Activated T-cell treated with anti-CD3 and anti-CD28 coated beads, Interleukin-2, amount 50 U/mL, for 72 hours (primary cell): ENCODE measurements around the gene SUPT7L. TPM values are rescaled to one million over a fixed set of nuclear protein-coding genes. Genes with fewer than 3 reads are reported as not detected.

Experiments used
- ATAC-seq, 2 donors: fragments of 150-1000 bp; cut with Tn5 transposase; replicated peaks in 1 of 2; 2 replicates each; pipeline ENCODE4 v1.10.0; 2021; ENCODE audit warnings: moderate library complexity in 2 of 2, mild to moderate bottlenecking in 1 of 2
- DNase-seq, 2 donors: peaks; one replicate each; pipeline ENCODE4 v3.0.0; 2021 to 2022; ENCODE audit warnings: mixed read lengths in 1 of 2
- H3K27ac Mint-ChIP-seq: one replicate; pipeline ENCODE4 v1.8.0; 2022; ENCODE audit warnings: mild to moderate bottlenecking, moderate library complexity, mixed read lengths
- H3K27me3 Mint-ChIP-seq: one replicate; pipeline ENCODE4 v1.8.0; 2022; ENCODE audit warnings: low read depth, mixed read lengths
- H3K36me3 Mint-ChIP-seq, 2 donors: one replicate each; pipeline ENCODE4 v1.8.0; 2022; ENCODE audit warnings: mixed read lengths in 2 of 2, mild to moderate bottlenecking in 1 of 2; ENCODE audit not compliant: insufficient read depth in 2 of 2
- H3K4me1 Mint-ChIP-seq: one replicate; pipeline ENCODE4 v1.8.0; 2022; ENCODE audit warnings: low read depth, mixed read lengths
- H3K4me3 Mint-ChIP-seq, 2 donors: one replicate each; pipeline ENCODE4 v1.8.0; 2022; ENCODE audit warnings: mild to moderate bottlenecking in 2 of 2, mixed read lengths in 2 of 2, moderate library complexity in 2 of 2
- H3K9me3 Mint-ChIP-seq, 2 donors: one replicate each; pipeline ENCODE4 v1.8.0; 2022; ENCODE audit warnings: mixed read lengths in 2 of 2
- total RNA-seq, 2 donors: library from RNA; stranded (reverse); gene quantifications; one replicate each; pipeline ENCODE4 v1.2.3, GENCODE V29; 2022

Gene SUPT7L
- total RNA-seq, 2 donors from 2014 or later: 45.0 to 48.9 TPM

DNA sequence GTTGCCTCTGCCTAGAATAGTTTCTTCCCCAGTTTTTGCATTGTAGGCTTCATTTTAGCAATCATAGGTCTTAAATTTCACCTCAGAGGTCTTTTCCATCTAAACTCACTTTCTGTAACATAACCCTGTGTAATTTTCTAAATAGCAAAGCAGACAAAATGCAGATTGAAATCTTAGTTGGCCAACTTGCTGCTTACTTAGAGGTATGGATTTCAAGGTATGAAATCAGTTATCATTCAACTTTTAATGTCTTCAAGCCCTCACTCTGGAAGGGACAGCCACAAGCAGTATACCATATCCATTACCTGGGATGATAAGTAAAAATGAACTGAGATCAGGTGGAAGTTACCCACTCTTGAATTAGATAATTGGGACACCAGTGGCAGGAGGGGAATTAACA is 38.5 kb downstream of the SUPT7L start:
- Mint-ChIP-seq H3K4me1 (no peaks in the 10 kb centered on the region), H3K9me3 (no peaks in the 10 kb centered on the region), H3K36me3 (peaks cover 0 to 19% of the 10 kb centered on the region in 2 donors), H3K27me3 (no peaks in the 10 kb centered on the region), H3K27ac (no peak overlapping the region), H3K4me3 (no peak overlapping the region)
- DNase-seq (no peak), ATAC-seq (no peak)

DNA sequence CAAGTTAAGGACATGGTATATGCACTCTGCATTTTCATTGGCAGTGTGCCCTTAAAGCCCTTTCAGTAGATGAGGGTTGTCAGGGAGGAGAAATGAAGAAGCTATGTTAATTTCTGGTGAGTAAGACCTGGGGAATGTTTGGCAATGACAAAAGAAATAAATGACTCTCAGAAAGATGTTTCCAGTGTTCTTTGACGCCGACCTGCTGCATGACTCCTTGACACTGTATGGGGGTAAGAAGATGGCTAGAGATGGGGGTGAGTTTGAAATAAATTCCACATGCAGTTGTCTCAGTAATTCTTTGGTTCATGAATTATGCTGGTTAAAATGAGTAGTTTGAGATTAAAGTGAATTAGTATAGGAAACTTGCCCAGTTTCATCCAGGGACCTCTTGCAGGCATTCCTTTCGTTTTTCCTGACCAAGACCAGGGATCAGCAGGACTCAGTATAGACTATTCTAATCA is 40.5 kb downstream of the SUPT7L start:
- H3K36me3 Mint-ChIP-seq: peaks cover 2 to 24% of the 10 kb centered on the region in 2 donors
- H3K9me3 Mint-ChIP-seq: no peaks in the 10 kb centered on the region
- DNase-seq (no peak), ATAC-seq (peak in 1 of 2 donors; percentile 55)
- no peak overlapping the region for H3K4me3 Mint-ChIP-seq
- H3K27ac Mint-ChIP-seq: peak overlapping the region; percentile 2
- H3K27me3 Mint-ChIP-seq: no peaks in the 10 kb centered on the region
- H3K4me1 Mint-ChIP-seq: no peaks in the 10 kb centered on the region

DNA sequence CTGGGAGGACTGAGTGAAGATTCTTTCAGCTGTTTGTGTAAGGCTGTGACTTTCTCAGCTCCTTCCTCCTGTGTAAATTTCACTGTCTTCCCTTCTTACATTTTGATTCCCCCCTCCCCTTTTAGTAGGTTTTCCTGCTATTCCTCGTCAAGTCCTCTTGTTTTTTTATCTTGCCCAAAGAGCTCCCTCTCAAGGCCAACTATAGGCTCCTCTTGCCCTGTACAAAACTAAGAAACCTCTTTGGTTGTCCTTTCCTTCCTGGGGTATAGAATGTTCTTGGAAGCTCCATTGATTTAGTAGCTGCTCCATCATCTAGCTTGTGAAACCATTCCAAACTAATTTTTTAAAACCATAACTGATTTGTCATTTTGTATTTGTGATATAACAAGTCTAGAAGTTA is 41.9 kb downstream of the SUPT7L start:
- no peak for DNase-seq
- H3K27ac Mint-ChIP-seq: peak overlapping the region; percentile 52
- H3K4me1 Mint-ChIP-seq: no peaks in the 10 kb centered on the region
- H3K9me3 Mint-ChIP-seq: no peaks in the 10 kb centered on the region
- no peaks in the 10 kb centered on the region for H3K27me3 Mint-ChIP-seq
- no peak for ATAC-seq
- H3K36me3 Mint-ChIP-seq: peaks cover 6 to 31% of the 10 kb centered on the region in 2 donors
- no peak overlapping the region for H3K4me3 Mint-ChIP-seq

DNA sequence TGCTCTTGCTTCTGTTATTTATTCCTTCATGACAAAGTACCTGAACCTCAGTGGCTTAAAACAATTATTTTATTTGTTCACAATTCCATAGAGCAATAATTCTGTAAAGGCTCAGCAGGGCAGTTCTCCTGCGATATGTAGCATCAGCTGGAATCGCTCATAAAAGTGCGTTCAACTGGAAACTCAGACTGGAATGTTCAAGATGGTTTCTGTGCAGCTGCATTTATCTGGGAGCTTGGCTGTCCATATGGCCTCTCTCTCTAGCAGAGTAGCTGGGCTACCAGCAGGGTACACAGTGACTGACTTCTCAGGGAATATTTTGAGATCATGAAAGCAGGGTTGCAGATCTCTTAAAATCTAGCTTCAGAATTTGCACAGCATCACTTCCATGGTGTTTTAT is 48.1 kb downstream of the SUPT7L start:
- Mint-ChIP-seq H3K36me3 (peaks cover 11 to 21% of the 10 kb centered on the region in 2 donors), H3K4me3 (no peak overlapping the region), H3K27me3 (no peaks in the 10 kb centered on the region), H3K27ac (peak overlapping the region; percentile 48), H3K9me3 (no peaks in the 10 kb centered on the region), H3K4me1 (no peaks in the 10 kb centered on the region)
- DNase-seq (no peak), ATAC-seq (no peak)

DNA sequence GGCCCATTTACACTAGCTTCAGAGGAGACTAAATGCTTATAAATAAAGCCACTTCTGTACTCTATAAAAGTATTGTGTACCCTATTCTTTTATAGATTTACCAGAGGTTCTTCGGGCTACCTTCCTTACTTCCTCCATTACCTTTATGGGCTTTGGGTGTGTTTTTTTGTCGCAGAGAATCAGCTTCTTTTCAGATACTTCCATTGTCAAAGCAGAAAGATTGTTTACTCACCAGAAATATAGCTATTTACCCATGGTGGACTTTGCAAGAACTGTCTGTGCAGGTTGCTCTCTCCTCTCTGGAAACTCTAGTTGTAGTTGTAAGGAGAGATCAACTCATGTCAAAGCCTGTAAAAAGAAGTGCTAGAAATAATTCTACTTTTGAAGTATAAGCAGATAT is 49.4 kb downstream of the SUPT7L start:
- Mint-ChIP-seq H3K27ac (no peak overlapping the region), H3K27me3 (no peaks in the 10 kb centered on the region), H3K4me1 (no peaks in the 10 kb centered on the region), H3K9me3 (no peaks in the 10 kb centered on the region), H3K4me3 (no peak overlapping the region), H3K36me3 (peaks cover 11 to 17% of the 10 kb centered on the region in 2 donors)
- no peak for ATAC-seq
- DNase-seq: no peak

DNA sequence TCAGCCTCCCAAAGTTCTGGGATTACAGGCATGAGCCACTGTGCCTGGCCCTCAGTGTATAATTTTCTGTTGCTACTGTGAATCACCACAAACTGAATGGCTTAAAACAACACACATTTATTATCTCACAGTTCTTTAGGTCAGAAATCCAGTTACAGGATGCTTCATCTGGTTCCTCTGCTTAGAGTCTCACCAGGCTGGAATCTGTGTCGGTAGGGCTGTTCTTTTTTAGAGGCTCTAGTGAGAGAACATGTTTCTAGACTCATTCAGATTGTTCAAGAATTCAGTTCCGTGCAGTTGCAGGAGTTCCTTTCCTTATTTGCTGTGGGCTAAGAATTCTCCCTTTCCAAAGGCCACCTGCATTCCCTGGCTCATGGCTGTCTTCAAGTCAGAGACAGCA is 56.8 kb downstream of the SUPT7L start:
- peaks cover 14 to 22% of the 10 kb centered on the region in 2 donors for H3K36me3 Mint-ChIP-seq
- no peaks in the 10 kb centered on the region for H3K27me3 Mint-ChIP-seq
- DNase-seq: no peak
- no peak overlapping the region for H3K27ac Mint-ChIP-seq
- no peaks in the 10 kb centered on the region for H3K4me1 Mint-ChIP-seq
- no peaks in the 10 kb centered on the region for H3K9me3 Mint-ChIP-seq
- H3K4me3 Mint-ChIP-seq: no peak overlapping the region
- no peak for ATAC-seq

Other genes starting within 250 kb of the SUPT7L start
- gene NRBP1, start 235.0 kb downstream of the SUPT7L start, total RNA-seq: 10 to 100 TPM; 79.7 to 96.3 TPM
- 10 to 100 TPM; 13.4 to 14.6 TPM for gene KRTCAP3, start 221.2 kb downstream of the SUPT7L start, total RNA-seq
- 10 to 100 TPM; 11.7 to 13.0 TPM for gene IFT172, start 173.9 kb downstream of the SUPT7L start, total RNA-seq
- under 1 TPM; 0.19 to 0.24 TPM for gene FNDC4, start 168.4 kb downstream of the SUPT7L start, total RNA-seq
- gene GCKR, start 166.8 kb downstream of the SUPT7L start, total RNA-seq: not detected
- 10 to 100 TPM; 23.2 to 26.8 TPM for gene ZNF512, start 80.6 kb downstream of the SUPT7L start, total RNA-seq
- under 1 TPM in 1 of 2 donors, not detected in 1; 0.28 TPM for gene CCDC121, start 34.6 kb downstream of the SUPT7L start, total RNA-seq
- gene GPN1, start 34.6 kb downstream of the SUPT7L start, total RNA-seq: 10 to 100 TPM; 43.6 to 45.9 TPM
- 10 to 100 TPM; 32.3 to 33.8 TPM for gene SLC4A1AP, start 275 bp upstream of the SUPT7L start, total RNA-seq
- 10 to 100 TPM; 61.3 to 68.1 TPM for gene MRPL33, start 108.1 kb upstream of the SUPT7L start, total RNA-seq
- gene RBKS, start 226.8 kb upstream of the SUPT7L start, total RNA-seq: 10 to 100 TPM in 1 of 2 donors, 1 to 10 TPM in 1; 5.8 to 11.5 TPM
- 10 to 100 TPM; 96.6 to 97.2 TPM for gene BABAM2, start 227.1 kb upstream of the SUPT7L start, total RNA-seq